ENCODE measurements around the gene PLA2G6.

The PLA2G6 gene, protein sequence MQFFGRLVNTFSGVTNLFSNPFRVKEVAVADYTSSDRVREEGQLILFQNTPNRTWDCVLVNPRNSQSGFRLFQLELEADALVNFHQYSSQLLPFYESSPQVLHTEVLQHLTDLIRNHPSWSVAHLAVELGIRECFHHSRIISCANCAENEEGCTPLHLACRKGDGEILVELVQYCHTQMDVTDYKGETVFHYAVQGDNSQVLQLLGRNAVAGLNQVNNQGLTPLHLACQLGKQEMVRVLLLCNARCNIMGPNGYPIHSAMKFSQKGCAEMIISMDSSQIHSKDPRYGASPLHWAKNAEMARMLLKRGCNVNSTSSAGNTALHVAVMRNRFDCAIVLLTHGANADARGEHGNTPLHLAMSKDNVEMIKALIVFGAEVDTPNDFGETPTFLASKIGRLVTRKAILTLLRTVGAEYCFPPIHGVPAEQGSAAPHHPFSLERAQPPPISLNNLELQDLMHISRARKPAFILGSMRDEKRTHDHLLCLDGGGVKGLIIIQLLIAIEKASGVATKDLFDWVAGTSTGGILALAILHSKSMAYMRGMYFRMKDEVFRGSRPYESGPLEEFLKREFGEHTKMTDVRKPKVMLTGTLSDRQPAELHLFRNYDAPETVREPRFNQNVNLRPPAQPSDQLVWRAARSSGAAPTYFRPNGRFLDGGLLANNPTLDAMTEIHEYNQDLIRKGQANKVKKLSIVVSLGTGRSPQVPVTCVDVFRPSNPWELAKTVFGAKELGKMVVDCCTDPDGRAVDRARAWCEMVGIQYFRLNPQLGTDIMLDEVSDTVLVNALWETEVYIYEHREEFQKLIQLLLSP

DNA sequence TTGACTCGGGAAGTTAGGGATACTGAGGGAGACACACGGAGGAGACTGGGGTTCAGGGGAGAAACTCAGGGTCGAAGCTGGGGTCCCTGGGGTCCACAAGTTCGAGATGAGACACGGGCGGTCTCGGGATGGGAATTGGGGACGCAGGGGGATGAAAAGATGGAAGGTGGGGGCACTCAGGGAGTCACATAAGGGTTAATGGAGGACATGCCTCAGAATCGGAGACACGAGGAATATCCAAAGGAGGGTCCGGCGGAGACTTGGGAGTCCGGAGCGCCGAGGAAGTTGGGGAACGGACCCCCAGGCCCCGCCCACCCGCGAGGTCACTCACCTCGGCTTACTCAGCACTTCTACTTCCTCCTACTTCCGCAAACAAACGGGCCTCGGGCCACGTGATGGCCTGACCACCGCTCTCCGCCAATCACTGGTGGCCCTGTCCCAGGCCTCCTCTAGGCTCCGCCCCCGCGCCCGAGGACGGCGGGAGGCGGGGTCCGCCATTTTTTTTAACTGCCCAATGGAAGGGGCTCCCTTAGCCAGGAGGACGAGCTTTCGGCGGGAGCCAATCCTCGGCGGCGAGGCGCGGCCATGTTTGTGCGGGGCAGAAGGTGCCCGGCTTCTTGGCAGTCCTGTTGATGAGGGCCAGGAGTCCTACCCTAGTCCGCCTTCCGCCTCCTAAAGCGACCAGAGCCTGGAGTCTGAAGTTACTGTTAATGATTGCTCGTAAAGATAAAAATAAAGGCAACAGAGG is at the start of gene PLA2G6:
TSS of gene PLA2G6 (minus strand) at position 378 of the 748 bp plus-strand sequence. CDS start 12,404 bp downstream, outside the sequence.
- peak; percentile 99 for DNase-seq

DNA sequence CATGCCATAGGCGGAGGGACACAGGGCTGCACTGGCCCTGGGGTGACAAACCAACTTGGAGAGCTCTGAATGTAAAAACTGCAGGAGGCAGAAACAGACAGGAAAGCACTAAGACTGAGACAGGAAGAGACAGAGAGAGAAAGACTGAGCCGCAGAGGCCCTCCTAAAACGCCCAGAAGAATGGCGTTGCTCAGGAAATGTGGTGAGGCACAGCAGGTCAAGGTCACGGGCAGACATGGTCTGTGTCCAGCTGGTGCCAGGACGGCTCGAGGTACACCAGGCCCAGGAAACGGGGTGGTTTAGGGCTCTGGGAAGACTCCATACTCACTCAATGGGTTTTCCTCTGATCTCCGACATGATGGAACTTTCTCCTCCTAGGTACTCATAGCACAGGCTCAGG is 49.3 kb upstream of the PLA2G6 start:
- no peak for DNase-seq

DNA sequence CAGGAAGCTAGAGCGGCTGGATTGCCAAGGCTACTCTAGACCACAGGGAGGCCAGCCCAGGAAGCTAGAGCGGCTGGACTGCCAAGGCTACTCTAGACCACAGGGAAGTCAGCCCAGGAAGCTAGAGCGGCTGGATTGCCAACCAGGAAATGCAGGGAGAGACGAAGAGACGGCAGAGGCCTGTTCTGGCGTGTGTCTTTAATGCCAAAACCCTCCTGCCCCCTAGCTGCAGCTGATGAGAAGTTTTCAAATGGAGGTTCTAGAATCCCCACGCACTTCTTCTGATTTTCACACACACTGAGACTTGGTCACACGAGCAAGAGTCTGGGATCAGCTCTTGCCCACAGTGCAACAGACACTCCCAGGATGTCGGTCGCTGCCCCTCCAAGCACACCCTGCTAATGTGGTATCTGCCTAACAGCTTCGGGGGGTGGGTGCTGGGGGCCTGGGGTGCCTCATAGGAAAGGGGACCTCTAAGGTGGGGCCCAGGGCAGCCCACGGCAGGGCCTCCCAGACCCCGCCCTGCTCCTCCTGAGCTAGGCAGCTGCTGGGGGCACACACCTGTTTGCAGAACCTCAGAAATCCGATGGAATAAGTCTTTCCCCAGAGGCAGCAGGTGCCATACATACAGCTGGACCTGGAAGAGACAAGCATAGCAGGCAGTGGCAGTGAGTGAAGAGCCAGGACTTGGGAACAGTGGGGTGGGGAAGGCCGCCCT is 48.6 kb upstream of the PLA2G6 start:
- peak; percentile 55 for DNase-seq

DNA sequence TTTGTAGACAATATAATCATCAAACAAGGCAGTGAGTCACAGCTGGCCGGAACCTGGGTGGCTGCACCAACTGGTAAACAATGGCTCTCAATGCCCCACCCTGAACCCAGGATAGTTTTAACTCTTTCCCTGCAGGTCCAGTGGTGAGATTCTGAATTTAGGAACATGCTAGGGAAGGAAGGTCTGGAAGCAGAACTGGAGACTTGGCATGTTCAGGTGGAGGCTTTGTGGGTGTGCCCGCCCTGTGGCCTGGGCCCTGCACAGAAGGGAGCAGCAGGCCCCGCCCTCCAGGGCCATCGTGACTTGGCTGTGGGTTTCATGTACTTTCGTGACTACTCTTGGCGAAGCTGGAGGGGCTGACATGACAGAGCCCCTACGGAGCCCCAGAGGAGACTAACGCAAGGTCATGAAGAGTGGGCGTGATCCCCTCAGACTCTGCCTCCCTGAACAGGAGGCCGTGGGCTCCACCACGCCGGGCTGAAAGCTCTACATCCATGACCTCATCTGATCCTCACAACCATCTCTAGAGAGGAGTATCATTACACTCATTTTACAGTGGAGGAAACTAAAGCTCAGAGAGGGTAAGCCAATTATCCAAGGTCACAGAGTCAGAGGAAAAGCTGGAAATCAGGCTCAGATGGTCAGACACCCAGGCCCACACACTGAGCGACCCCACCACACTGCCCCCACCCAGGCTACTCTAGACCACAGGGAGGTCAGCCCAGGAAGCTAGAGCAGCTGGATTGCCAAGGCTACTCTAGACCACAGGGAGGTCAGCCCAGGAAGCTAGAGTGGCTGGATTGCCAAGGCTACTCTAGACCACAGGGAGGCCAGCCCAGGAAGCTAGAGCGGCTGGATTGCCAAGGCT is 47.5 kb upstream of the PLA2G6 start:
- DNase-seq: peak; percentile 35

- no peak for DNase-seq
Measured at GRCh38 chr22:38228326-38228872, 46.8 kb upstream of the PLA2G6 start.

- no peak for DNase-seq
Measured at GRCh38 chr22:38226853-38227649, 45.4 kb upstream of the PLA2G6 start.

DNA sequence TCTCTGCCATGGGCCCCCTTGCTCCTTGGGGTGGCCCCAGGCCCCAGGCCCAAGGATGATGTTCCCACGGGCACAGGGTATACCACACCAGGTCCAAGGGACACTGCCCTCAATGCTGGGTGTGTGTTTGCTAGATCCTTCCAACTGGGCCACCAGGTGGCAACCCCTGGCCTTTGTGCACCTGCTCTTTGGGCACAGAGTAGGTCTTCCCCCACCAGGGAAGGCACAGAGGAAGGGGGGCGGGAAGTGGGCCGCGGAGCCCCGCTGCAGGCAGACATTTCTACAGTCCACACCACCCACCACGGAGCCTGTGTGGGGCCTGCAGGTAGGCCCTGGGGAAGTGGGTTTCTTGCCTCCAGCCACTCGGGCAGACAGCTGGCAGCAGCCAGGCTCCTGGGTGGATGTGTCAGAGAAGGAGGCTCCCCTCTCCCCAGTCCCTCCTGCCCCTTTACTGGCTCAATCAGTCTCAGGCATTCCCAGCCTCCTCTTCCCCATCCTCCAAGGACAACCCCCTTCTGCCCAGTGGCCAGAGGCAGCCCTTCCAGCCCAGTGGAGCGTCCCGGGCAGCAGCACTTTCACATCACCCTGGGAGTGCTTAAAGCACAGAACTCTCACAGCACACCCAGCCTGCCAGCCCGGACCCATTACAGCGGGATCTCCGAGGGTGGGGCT is 41.8 kb upstream of the PLA2G6 start:
- DNase-seq: no peak

GRCh38 chr22:38222797-38223119 is 41.1 kb upstream of the PLA2G6 start:
- DNase-seq: no peak

- no peak for DNase-seq
Measured at GRCh38 chr22:38221908-38222796, 40.5 kb upstream of the PLA2G6 start.

DNA sequence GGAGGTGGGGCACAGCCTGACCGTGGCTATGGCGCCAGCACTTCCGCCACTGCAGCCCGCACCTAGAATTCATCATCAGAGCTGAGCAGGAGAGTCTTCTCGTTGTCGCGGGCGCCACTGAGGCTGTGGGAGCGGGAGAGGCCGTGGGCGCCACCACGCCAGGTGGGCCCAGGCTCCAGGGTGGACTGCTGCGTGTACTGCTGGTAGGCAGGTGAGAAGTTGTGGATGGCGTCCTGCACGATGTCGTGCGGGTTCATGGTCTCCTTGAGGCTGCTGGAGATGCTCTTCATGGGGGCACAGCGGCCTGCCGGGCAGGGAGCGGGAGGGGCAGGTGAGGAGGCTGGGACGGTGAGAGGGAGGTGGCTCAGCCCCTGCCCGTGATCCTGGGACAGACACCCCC is 39.8 kb upstream of the PLA2G6 start:
- no peak for DNase-seq

DNA sequence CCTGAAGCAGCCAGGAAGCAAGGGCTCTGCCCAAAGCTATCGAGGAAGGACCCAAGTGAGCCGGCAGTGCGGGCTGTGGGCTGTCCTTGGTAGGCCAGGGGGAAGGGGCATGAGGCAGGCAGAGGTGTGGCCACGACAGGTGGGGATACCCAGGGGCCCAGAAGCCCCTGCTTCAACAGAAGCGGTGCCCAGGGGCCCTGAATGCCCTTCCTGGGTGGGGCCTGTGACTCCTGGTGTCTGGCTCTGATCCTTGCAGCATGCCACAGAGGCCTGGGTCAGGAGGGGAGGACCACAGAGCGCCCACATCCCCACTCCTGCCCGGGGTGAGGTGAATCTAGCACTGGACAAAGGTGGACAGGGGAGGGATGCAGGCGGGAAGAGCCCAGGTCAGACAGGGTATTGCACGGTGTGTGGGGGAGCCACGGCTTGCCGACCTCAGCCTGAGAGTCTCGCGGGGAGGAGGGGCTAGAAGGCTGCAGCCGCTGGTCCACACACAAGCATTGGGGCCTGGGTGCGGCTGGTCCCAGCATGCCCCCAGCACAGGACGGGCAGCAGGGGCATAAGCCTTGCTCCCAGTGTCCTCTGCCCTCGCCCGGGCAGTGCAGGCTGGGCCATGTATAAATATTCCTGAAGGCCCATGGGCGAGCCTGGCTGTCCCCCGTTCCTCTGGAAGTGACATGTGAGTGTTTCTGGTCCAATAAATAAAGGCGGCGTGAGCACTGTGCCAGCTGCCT is 39.2 kb upstream of the PLA2G6 start:
- DNase-seq: no peak

DNA sequence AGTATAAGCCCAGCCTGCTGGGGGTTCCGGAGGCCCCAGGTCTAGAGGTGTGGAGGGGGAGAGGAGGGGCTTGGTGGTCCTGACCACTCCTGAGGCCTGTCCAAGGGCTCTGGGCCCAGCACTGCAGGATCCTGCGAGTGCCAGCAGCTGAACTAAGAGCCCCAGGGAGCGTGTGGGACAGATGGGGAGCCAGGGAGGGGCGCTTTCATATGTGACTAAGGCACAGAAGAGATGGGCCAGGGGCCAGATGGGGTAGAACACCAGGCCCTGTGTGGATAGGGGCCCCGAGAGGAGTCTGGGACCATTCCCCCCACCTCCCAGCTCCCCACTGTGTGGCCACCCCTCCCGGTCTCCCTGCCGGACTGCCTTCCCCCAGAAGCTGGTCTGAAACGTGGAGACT is 38.5 kb upstream of the PLA2G6 start:
- no peak for DNase-seq

- no peak for DNase-seq
Measured at GRCh38 chr22:38219632-38220031, 38.0 kb upstream of the PLA2G6 start.

DNA sequence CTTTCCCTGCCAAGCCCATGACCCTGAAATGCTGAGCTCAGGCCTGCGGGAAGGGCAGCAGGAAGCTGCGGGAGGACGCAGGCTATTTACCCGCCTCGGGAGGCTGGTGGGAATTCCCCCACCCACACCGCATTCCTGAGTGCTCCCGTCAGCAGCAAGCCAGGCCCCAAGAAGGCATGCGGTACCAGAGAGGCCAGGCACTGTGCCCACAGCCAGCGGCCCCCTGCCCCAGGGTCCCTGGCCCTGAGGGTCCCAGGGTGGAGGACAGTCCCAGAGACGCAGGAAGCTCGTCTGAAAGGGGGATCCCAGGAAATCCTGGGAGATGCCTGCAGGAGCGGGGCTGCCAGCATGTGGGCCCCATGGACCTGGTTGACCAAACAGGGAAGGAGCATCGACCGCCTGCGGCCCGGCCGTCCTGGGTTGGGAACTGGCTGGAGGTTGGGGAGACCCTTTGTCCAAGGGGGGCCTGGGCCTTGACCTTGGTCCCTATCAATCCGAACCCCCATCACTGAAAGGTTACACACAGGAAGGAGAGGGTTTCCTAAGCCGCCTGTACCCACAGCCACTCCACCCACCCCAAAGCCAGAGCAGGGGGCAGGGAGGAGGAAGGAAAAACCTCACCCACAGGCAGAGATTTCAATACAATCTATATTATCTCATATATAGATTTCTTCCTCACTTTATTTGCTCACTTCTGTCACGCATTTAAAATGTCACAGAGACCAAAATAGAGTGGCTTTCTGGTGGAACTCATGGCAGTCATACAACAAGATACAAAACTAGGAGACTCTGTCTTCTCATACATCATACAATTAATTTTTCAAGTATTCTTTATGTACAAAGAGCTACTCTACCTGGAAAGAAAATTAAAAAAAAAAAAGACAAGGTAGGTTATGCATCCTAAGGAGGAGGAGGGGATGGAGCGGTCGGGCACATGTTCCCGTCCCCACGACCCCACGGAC is 37.3 kb upstream of the PLA2G6 start:
- DNase-seq: peak; percentile 90

DNA sequence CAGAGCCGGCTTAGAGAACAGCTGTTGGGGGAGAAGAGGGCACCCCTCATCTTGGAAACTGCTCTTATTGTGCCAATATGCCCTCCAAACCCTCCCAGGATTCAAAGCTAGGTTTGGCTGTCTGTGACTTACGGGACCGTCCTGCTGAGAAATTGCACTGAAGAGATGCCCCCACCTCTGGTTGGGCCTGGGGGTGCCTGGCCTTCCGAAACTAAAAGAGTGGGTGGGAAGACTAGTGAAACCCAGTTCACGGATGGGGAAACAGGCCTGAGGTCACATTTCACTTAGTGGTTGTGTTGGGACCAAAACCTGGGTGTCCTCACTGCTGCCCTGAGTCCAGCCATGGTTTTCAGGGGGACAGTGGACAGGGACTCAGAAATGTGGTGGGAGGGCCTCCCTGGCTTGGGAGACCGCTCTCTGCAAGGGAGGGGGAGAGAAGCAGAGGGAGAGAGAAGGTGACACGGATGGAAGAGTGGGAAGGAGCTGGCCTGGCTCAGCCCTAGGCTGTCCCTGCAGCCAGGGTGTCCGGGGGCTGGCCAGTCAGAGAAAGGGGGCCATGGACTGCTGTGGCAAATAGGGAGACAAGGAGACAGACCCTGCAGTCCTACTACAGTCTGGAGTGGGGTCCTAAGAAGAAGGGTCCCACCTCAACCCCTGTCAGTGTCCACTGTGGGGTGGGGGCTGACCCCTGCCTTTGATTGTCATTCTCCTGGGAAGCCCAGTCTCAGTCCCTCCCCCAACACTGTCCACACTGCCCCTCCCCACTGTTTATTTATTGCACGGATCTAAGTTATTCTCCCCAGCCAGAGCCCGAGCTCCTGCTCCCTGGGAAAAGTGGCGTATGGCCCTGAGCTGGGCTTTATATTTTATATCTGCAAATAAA is 33.8 kb upstream of the PLA2G6 start:
- DNase-seq: no peak

Data from fibroblast of skin of right quadriceps (primary cell).